Endothelial cell of umbilical vein (primary cell): ENCODE measurements around the gene UNC45A. TPM values are rescaled to one million over a fixed set of nuclear protein-coding genes. Genes with fewer than 3 reads are reported as not detected.

ENCODE experiments used
- BruUV-seq: library from RNA; stranded (reverse); fragments of 400-500 nt; replicated peaks from 2 replicates; lab custom pipeline; 2021; lab: Mats Ljungman, UMichigan
- CTCF ChIA-PET: fragments of 300-600, 350-600 bp; sonication (Branson Sonifier 250); formaldehyde crosslinking; loops from one replicate; lab custom pipeline; 2021; ENCODE audit warnings: antibody characterized with exemption, inconsistent platforms; lab: Charles Lee
- POLR2A ChIA-PET: fragments of 300-600, 350-600 bp; sonication (Branson Sonifier 250); formaldehyde crosslinking; loops from one replicate; lab custom pipeline; 2021; ENCODE audit warnings: antibody characterized with exemption, inconsistent platforms; lab: Charles Lee
- DNase-seq: peaks from one replicate; pipeline ENCODE4 v3.0.0-alpha.2; 2011; ENCODE audit warnings: low read depth, low spot score
- FAIRE-seq: peaks from 2 replicates; lab custom pipeline; 2011; peaks lifted over from hg19 to GRCh38; lab: Jason Lieb, UNC
- H2AFZ ChIP-seq: 2 replicates; pipeline ENCODE4 v1.6.0; 2012; ENCODE audit warnings: low read depth, low read length, control low read depth, inconsistent platforms
- H3K27ac ChIP-seq: 2 replicates; pipeline ENCODE4 v1.5.1; 2011; ENCODE audit warnings: low read depth, mild to moderate bottlenecking, control low read depth, low read length, moderate library complexity; ENCODE audit not compliant: insufficient read depth
- H3K27me3 ChIP-seq, 2 experiments: 2 replicates each; pipeline versions ENCODE4 v1.6.0 to v1.6.1; 2011; ENCODE audit warnings: low read length in 2 of 2, mixed read lengths in 1 of 2; ENCODE audit not compliant: control insufficient read depth in 2 of 2, insufficient read depth in 2 of 2
- H3K36me3 ChIP-seq, 2 experiments: 2 replicates in 1 of 2; 3 replicates in 1 of 2; pipeline ENCODE4 v1.5.1; 2011; ENCODE audit warnings: low read length in 2 of 2, mild to moderate bottlenecking in 1 of 2, moderate library complexity in 1 of 2; ENCODE audit not compliant: control insufficient read depth in 2 of 2, insufficient read depth in 2 of 2; ENCODE audit errors: extremely low read depth in 1 of 2
- H3K4me1 ChIP-seq: 3 replicates; pipeline ENCODE4 v1.5.1; 2011; ENCODE audit warnings: mild to moderate bottlenecking, low read length; ENCODE audit not compliant: control insufficient read depth, insufficient read depth; ENCODE audit errors: extremely low read depth
- H3K4me2 ChIP-seq: 2 replicates; pipeline ENCODE4 v1.6.1; 2011; ENCODE audit warnings: low read length, control low read depth, mixed read lengths; ENCODE audit not compliant: insufficient read depth
- H3K4me3 ChIP-seq, 3 experiments: fragments of 200-600 bp in 1 of 3; sonication (generic), shearing (Covaris generic) in 1 of 3; replicated peaks in 1 of 3; 2 replicates each; pipeline ENCODE4 v1.5.1; 2011 to 2016; ENCODE audit warnings: control low read depth in 3 of 3, low read length in 3 of 3, mild to moderate bottlenecking in 2 of 3, inconsistent platforms in 1 of 3, low read depth in 1 of 3, moderate library complexity in 1 of 3; ENCODE audit not compliant: insufficient read depth in 1 of 3
- H3K79me2 ChIP-seq: 2 replicates; pipeline ENCODE4 v1.6.0; 2012; ENCODE audit warnings: low read length, inconsistent platforms; ENCODE audit not compliant: control insufficient read depth, insufficient read depth
- H3K9ac ChIP-seq: replicated peaks from 2 replicates; pipeline ENCODE3; 2011; ENCODE audit warnings: low read length, control low read depth; ENCODE audit not compliant: insufficient read depth; ENCODE audit errors: extremely low read depth
- H3K9me1 ChIP-seq: replicated peaks from 3 replicates; pipeline ENCODE4 v1.6.0; 2011; ENCODE audit warnings: mild to moderate bottlenecking, low read length; ENCODE audit not compliant: control insufficient read depth, insufficient read depth; ENCODE audit errors: extremely low read depth
- H3K9me3 ChIP-seq: replicated peaks from 2 replicates; pipeline ENCODE4 v1.5.1; 2012; ENCODE audit warnings: low read length, inconsistent platforms; ENCODE audit not compliant: control insufficient read depth, insufficient read depth
- H4K20me1 ChIP-seq: replicated peaks from 2 replicates; pipeline ENCODE3; 2011; ENCODE audit warnings: mild to moderate bottlenecking, low read length; ENCODE audit not compliant: control insufficient read depth, insufficient read depth; ENCODE audit errors: extremely low read depth
- EZH2 ChIP-seq: IDR thresholded peaks from 2 replicates; pipeline ENCODE4 v1.6.1; 2012; ENCODE audit warnings: borderline replicate concordance, low read depth, mild to moderate bottlenecking, moderate library complexity, low read length, inconsistent platforms; ENCODE audit not compliant: severe bottlenecking
- GATA2 ChIP-seq: IDR thresholded peaks from 2 replicates; pipeline ENCODE4 v1.7.0; 2011; ENCODE audit warnings: low read depth, mild to moderate bottlenecking, moderate library complexity, mixed read lengths, low read length; ENCODE audit not compliant: insufficient read length, insufficient read depth
- MAX ChIP-seq: IDR thresholded peaks from 2 replicates; pipeline ENCODE4 v1.6.1; 2011; ENCODE audit not compliant: insufficient read depth, insufficient read length
- POLR2A ChIP-seq: IDR thresholded peaks from 2 replicates; pipeline ENCODE4 v1.6.1; 2012; ENCODE audit warnings: low read depth, mild to moderate bottlenecking, control low read depth, low read length
- POLR2AphosphoS5 ChIP-seq: IDR thresholded peaks from 2 replicates; pipeline ENCODE4 v1.6.1; 2012; ENCODE audit warnings: low read depth, mild to moderate bottlenecking, control low read depth, low read length, moderate library complexity; ENCODE audit not compliant: insufficient read depth
- dilution Hi-C: fragments of 300-500 bp; cut with MboI; formaldehyde crosslinking; loops from one replicate; pipeline ENCODE4 v1.15.0; 2019; ENCODE audit warnings: low sequenced_read_pairs; ENCODE audit not compliant: extremely low pct_ligation_motif_present
- intact Hi-C: fragments of 100-400 bp; cut with micrococcal nuclease; formaldehyde crosslinking; loops from one replicate; pipeline ENCODE4 v1.10.0; 2022
- polyA plus RNA-seq, 4 experiments: library from polyadenylated mRNA; depleted of rRNA in 3 of 4; stranded (reverse) in 3 of 4; unstranded in 1 of 4; fragments of >200 nt; gene quantifications; 2 replicates each; pipeline versions ENCODE4 v1.2.1 to v1.2.3, GENCODE V29; 2011 to 2012; ENCODE audit warnings: missing spikeins in 1 of 4
- total RNA-seq: library from RNA; stranded (reverse); gene quantifications from 2 replicates; pipeline ENCODE4 v1.2.3, GENCODE V29; 2021
- TF ChIP-seq, protein P1 (sequence below), 2 donors: IDR thresholded peaks; 1 replicate in 1 of 2; 2 replicates in 1 of 2; pipeline ENCODE4 v1.5.1; 2011; ENCODE audit warnings: low read length in 2 of 2, mild to moderate bottlenecking in 2 of 2, moderate library complexity in 2 of 2, control low read depth in 1 of 2, inconsistent platforms in 1 of 2, low read depth in 1 of 2; ENCODE audit not compliant: insufficient read depth in 1 of 2; ENCODE audit errors: extremely low read depth in 1 of 2

Gene UNC45A
- total and polyA plus RNA-seq, 2 donors (not counting 3 experiments of a cell fraction or from before 2014, with no cell fraction given), result 103 to 106 TPM

DNA sequence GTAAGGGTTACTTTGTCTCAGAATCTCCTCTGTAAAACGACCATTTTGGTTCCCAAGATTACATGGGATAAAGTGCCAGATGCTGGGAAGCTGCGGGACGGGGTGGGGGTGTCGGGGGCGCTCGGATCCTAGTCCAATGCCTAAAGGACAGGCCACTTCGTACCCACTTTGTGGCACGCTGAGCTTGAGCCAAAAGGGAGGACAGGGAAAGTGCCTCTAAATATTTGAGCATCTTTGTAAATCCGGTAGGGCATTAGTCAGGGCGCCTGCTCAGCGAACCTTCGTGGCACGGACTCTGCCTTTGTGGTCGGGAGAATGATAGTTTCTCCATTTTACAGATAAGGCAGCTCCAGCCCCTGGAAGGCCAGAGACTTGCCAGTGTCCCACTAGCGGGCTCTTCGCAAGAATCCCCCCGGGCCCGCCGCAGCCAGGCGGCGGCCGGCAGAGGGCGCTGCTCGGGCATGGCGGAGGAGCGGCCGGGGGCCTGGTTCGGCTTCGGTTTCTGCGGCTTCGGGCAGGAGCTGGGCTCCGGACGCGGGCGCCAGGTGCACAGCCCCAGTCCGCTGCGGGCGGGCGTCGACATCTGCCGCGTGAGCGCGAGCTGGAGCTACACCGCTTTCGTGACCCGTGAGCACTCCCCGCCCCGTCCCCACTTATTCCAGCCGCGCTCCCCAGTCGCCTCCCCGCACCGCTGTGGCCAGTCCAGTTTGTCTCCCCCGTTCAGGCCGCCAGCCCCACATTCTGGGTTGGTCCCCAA, 21.4 kb downstream of the UNC45A start:
- FAIRE-seq (peak; percentile 72), DNase-seq (peak; percentile 79)
- no peaks in the 10 kb centered on the region for H3K9me1 ChIP-seq
- no peaks in the 10 kb centered on the region for H4K20me1 ChIP-seq
- H3K4me3 ChIP-seq, result peak overlapping the region; percentile 16 to 49 (median 36)
- no peaks in the 10 kb centered on the region for H3K27me3 ChIP-seq
- ChIA-PET POLR2A (no interaction called here), CTCF (interaction anchor here (0.6 to 6.9 kb wide), 43 partner anchors 9 to 317 kb away, joined by 3 to 155 read pairs (median 6); partner anchors contain the start of genes HDDC3, PRC1, UNC45A and VPS33B)
- H3K4me1 ChIP-seq, result peaks cover 13% of the 10 kb centered on the region
- H3K9ac ChIP-seq, result peak overlapping the region; percentile 46
- no peak overlapping the region for H3K27ac ChIP-seq
- H3K4me2 ChIP-seq, result peak overlapping the region; percentile 82
- no peaks in the 10 kb centered on the region for H3K9me3 ChIP-seq
- TF ChIP-seq EZH2, result no peak
- peak; percentile 13 for TF ChIP-seq POLR2A
- TF ChIP-seq POLR2AphosphoS5, result peak; percentile 44
- no peak for TF ChIP-seq GATA2
- TF ChIP-seq MAX, result no peak
- TF ChIP-seq, protein P1, sequence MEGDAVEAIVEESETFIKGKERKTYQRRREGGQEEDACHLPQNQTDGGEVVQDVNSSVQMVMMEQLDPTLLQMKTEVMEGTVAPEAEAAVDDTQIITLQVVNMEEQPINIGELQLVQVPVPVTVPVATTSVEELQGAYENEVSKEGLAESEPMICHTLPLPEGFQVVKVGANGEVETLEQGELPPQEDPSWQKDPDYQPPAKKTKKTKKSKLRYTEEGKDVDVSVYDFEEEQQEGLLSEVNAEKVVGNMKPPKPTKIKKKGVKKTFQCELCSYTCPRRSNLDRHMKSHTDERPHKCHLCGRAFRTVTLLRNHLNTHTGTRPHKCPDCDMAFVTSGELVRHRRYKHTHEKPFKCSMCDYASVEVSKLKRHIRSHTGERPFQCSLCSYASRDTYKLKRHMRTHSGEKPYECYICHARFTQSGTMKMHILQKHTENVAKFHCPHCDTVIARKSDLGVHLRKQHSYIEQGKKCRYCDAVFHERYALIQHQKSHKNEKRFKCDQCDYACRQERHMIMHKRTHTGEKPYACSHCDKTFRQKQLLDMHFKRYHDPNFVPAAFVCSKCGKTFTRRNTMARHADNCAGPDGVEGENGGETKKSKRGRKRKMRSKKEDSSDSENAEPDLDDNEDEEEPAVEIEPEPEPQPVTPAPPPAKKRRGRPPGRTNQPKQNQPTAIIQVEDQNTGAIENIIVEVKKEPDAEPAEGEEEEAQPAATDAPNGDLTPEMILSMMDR (IDR thresholded peaks at IDR 0.05; ENCODE audit: extremely low read depth in 1 of 2, insufficient read depth in 1 of 2, low read depth in 1 of 2, low read length in 2 of 2), result peak; percentile 93 to 99
- no TSS peak for BruUV-seq
- H3K36me3 ChIP-seq, result peaks cover 7 to 22% of the 10 kb centered on the region in 2 experiments
- dilution Hi-C loops (no loop called here), intact Hi-C loops (loop anchor here (1.0 to 2.0 kb wide), 5 partner anchors 24 to 93 kb away; partner anchors contain the start of genes HDDC3, PRC1 and VPS33B)
- peaks cover 3% of the 10 kb centered on the region for H3K79me2 ChIP-seq
- H2AFZ ChIP-seq, result peak overlapping the region; percentile 56
